Endothelial cell of umbilical vein (primary cell): ENCODE measurements around the gene LPP.

ENCODE experiments used
- CTCF ChIP-seq, 2 donors: IDR thresholded peaks; 1 replicate in 1 of 2; 2 replicates in 1 of 2; pipeline ENCODE4 v1.5.1; 2011; ENCODE audit warnings: low read length in 2 of 2, mild to moderate bottlenecking in 2 of 2, moderate library complexity in 2 of 2, control low read depth in 1 of 2, inconsistent platforms in 1 of 2, low read depth in 1 of 2; ENCODE audit not compliant: insufficient read depth in 1 of 2; ENCODE audit errors: extremely low read depth in 1 of 2
- MAX ChIP-seq: IDR thresholded peaks from 2 replicates; pipeline ENCODE4 v1.6.1; 2011; ENCODE audit not compliant: insufficient read depth, insufficient read length
- POLR2A ChIP-seq: IDR thresholded peaks from 2 replicates; pipeline ENCODE4 v1.6.1; 2012; ENCODE audit warnings: low read depth, mild to moderate bottlenecking, control low read depth, low read length

GRCh38 chr3:188239035-188239434, 85.1 kb downstream of the LPP start:
- TF ChIP-seq CTCF (IDR thresholded peaks at IDR 0.05; ENCODE audit: extremely low read depth in 1 of 2, insufficient read depth in 1 of 2, low read depth in 1 of 2, low read length in 2 of 2) (no peak), POLR2A (no peak), MAX (no peak)
